GM12878 (cell line): ENCODE results near the gene CNOT3. TPM values are rescaled to one million over a fixed set of nuclear protein-coding genes. Genes with fewer than 3 reads are reported as not detected.

ENCODE experiments used
- ATAC-seq: fragments of 200-7000 bp; cut with Tn5 transposase; 3 replicates; pipeline ENCODE4 v1.9.1; 2020; ENCODE audit warnings: mild to moderate bottlenecking, moderate library complexity
- BruUV-seq: library from RNA; stranded (reverse); fragments of 400-500 nt; replicated peaks from 2 replicates; lab custom pipeline; 2021; lab: Mats Ljungman, UMichigan
- CTCF ChIA-PET: fragments of 300-600 bp; sonication (Branson Sonifier 250); formaldehyde crosslinking; extraction: SDS; loops from one replicate; lab custom pipeline; 2021; ENCODE audit warnings: inconsistent platforms; lab: Yijun Ruan, JAX
- POLR2A ChIA-PET: fragments of 350-600 bp; formaldehyde crosslinking; extraction: SDS; loops from one replicate; lab custom pipeline; 2021; ENCODE audit warnings: inconsistent platforms; lab: Charles Lee
- RAD21 ChIA-PET: fragments of 300-600 bp; sonication (Branson Sonifier 250); formaldehyde crosslinking; loops from one replicate; lab custom pipeline; 2023; ENCODE audit warnings: antibody characterized with exemption; ENCODE audit not compliant: unreplicated experiment; lab: Charles Lee
- SMC1A ChIA-PET: fragments of 300-600 bp; sonication (Branson Sonifier 250); formaldehyde crosslinking; loops from one replicate; lab custom pipeline; 2023; ENCODE audit not compliant: unreplicated experiment, uncharacterized antibody; lab: Charles Lee
- DNase-seq: peaks from one replicate; pipeline ENCODE4 v3.0.0-alpha.2; 2011; ENCODE audit warnings: low read depth, low spot score
- FAIRE-seq: peaks from 3 replicates; lab custom pipeline; 2011; peaks lifted over from hg19 to GRCh38; lab: Jason Lieb, UNC
- H2AFZ ChIP-seq: 2 replicates; pipeline ENCODE4 v1.6.0; 2011; ENCODE audit warnings: low read depth, low read length, control low read depth; ENCODE audit not compliant: control insufficient read depth
- H3K27ac ChIP-seq: 2 replicates; pipeline ENCODE4 v1.5.1; 2011; ENCODE audit warnings: control low read depth; ENCODE audit not compliant: control insufficient read depth, insufficient read depth
- H3K27me3 ChIP-seq, 2 experiments: replicated peaks in 1 of 2; 2 replicates each; pipeline versions ENCODE4 v1.6.0 to v1.6.1; 2011; ENCODE audit warnings: low read length in 1 of 2; ENCODE audit not compliant: control insufficient read depth in 2 of 2, insufficient read depth in 2 of 2
- H3K36me3 ChIP-seq, 2 experiments: 2 replicates each; pipeline ENCODE4 v1.5.1; 2011; ENCODE audit warnings: low read length in 1 of 2; ENCODE audit not compliant: control insufficient read depth in 2 of 2, insufficient read depth in 2 of 2
- H3K4me1 ChIP-seq: 2 replicates; pipeline ENCODE4 v1.6.1; 2011; ENCODE audit warnings: mild to moderate bottlenecking, low read length, moderate library complexity, mixed read lengths; ENCODE audit not compliant: control insufficient read depth, insufficient read depth
- H3K4me2 ChIP-seq: 2 replicates; pipeline ENCODE4 v1.6.0; 2011; ENCODE audit warnings: control low read depth; ENCODE audit not compliant: control insufficient read depth, insufficient read depth
- H3K4me3 ChIP-seq: fragments of 200-600 bp; sonication (generic); 2 replicates; pipeline ENCODE4 v1.5.1; 2016
- H3K79me2 ChIP-seq: 2 replicates; pipeline ENCODE4 v1.6.0; 2011; ENCODE audit warnings: low read length; ENCODE audit not compliant: control insufficient read depth, insufficient read depth
- H3K9ac ChIP-seq: 2 replicates; pipeline ENCODE4 v1.8.0; 2011; ENCODE audit warnings: low read length, control low read depth, mixed read lengths; ENCODE audit not compliant: control insufficient read depth, insufficient read depth
- H3K9me3 ChIP-seq: replicated peaks from 3 replicates; pipeline ENCODE4 v1.5.1; 2011; ENCODE audit warnings: mild to moderate bottlenecking, low read length; ENCODE audit not compliant: control insufficient read depth, insufficient read depth
- H4K20me1 ChIP-seq: 2 replicates; pipeline ENCODE4 v1.6.0; 2011; ENCODE audit not compliant: control insufficient read depth, insufficient read depth
- ASH2L ChIP-seq: fragments of 300-600, 200-600 bp; sonication (generic); IDR thresholded peaks from 2 replicates; pipeline ENCODE4 v1.6.1; 2017; ENCODE audit warnings: low read depth, mild to moderate bottlenecking, borderline replicate concordance
- CBX3 ChIP-seq: fragments of 200-600 bp; sonication (generic); IDR thresholded peaks from 2 replicates; pipeline ENCODE4 v1.6.1; 2016; ENCODE audit warnings: low read depth, borderline replicate concordance
- POLR2A ChIP-seq: IDR thresholded peaks from 2 replicates; pipeline ENCODE4 v1.6.1; 2011; ENCODE audit warnings: low read depth, mild to moderate bottlenecking, low read length
- WGBS: methylation state at CpG from one replicate; pipeline ENCODE4 v1.1.6; 2016; ENCODE audit warnings: low lambda C conversion rate; ENCODE audit not compliant: insufficient replicate concordance, insufficient coverage; ENCODE audit errors: missing lambda C conversion rate; 5-methylcytosine and 5-hydroxymethylcytosine counted together
- in situ Hi-C: fragments of 300-500 bp; cut with MboI; formaldehyde crosslinking; loops from 9 replicates; pipeline ENCODE4 v1.14.3; 2018; ENCODE audit warnings: mixed read lengths
- intact Hi-C: fragments of 100-400 bp; cut with micrococcal nuclease; formaldehyde crosslinking; loops from one replicate; pipeline ENCODE4 v1.14.2; 2022; ENCODE audit not compliant: unreplicated experiment
- polyA plus RNA-seq, 11 experiments: library from polyadenylated mRNA; depleted of rRNA in 4 of 11; unstranded in 6 of 11; stranded (reverse) in 5 of 11; fragments of >200 nt; fragmentation: Nextera tagmentation in 4 of 11; fragmentation: Illumina TruSeq in 1 of 11; extraction: Ambion mirVana in 4 of 11; extraction: Trizol in 1 of 11; gene quantifications; 1 replicate in 1 of 11; 2 replicates in 10 of 11; pipeline versions ENCODE4 v1.2.1 to v1.2.3, GENCODE V29; 2011 to 2016; ENCODE audit warnings: inconsistent platforms in 2 of 11, missing spikeins in 2 of 11, low read depth in 1 of 11
- total RNA-seq, 4 experiments: library from RNA; depleted of rRNA in 3 of 4; stranded (reverse); fragments of >200 nt in 3 of 4; fragmentation: Illumina TruSeq in 1 of 4; extraction: Trizol in 1 of 4; gene quantifications; 2 replicates each; pipeline versions ENCODE4 v1.2.1 to v1.2.3, GENCODE V29; 2013 to 2021
- TF ChIP-seq, protein P1 (sequence below): IDR thresholded peaks from 2 replicates; pipeline ENCODE4 v1.6.1; 2011; ENCODE audit warnings: low read depth, mild to moderate bottlenecking, low read length, moderate library complexity, borderline replicate concordance; ENCODE audit errors: extremely low read depth
- TF ChIP-seq, protein P2 (sequence below): fragments of 450-650 bp; IDR thresholded peaks from 2 replicates; pipeline ENCODE4 v1.6.1; 2017; ENCODE audit warnings: mild to moderate bottlenecking, moderate library complexity
- TF ChIP-seq, protein P3 (sequence below): fragments of 450-650 bp; IDR thresholded peaks from 2 replicates; pipeline ENCODE4 v1.6.1; 2017; ENCODE audit warnings: mild to moderate bottlenecking, moderate library complexity

The CNOT3 gene
- total and polyA plus RNA-seq, 10 of the 15 experiments (the other 5 are each of a cell fraction or from before 2014, with no cell fraction given) = 0.14 to 45.1 (median 14.0) TPM

DNA sequence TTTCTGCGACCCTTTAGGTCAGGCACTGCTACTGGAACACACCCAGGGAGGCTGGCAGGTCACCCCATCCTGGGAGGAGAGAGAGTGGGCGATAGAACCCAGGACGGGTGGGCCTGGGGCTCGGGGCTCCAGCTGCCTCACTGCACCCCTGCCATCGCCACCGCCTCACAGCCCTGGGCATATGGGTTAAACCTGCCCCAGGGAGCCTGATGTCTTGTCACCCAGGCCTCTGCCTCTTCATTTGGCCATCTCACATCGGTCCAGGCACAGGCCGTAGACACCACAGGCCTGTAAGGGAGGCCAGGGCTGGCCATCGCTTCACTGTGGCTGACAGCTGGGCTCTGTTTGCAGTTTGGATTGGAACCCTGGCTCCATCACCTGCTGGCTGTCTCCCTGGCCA lies 11.8 kb upstream of the CNOT3 start:
- no peaks in the 10 kb centered on the region for H3K9me3 ChIP-seq
- no peak overlapping the region for H3K4me2 ChIP-seq
- ChIA-PET POLR2A (no interaction called here), CTCF (no interaction called here)
- in situ Hi-C loops = loop anchor here (25.0 kb wide), 1 partner anchor 1537 kb away; the partner anchor contains the start of gene U2AF2
- no peak for DNase-seq
- no peak overlapping the region for H3K27ac ChIP-seq
- intact Hi-C loops = no loop called here
- no peak overlapping the region for H3K4me3 ChIP-seq
- no peaks in the 10 kb centered on the region for H4K20me1 ChIP-seq
- H3K4me1 ChIP-seq = no peaks in the 10 kb centered on the region
- 88% methylated on average over 9 of the region's 9 CpGs for WGBS
- no peak for FAIRE-seq
- TF ChIP-seq ASH2L (no peak), POLR2A (peak; percentile 19; the same call in 1 of the 2 replicates), CBX3 (no peak)
- TF ChIP-seq, protein P1, sequence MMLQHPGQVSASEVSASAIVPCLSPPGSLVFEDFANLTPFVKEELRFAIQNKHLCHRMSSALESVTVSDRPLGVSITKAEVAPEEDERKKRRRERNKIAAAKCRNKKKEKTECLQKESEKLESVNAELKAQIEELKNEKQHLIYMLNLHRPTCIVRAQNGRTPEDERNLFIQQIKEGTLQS = no peak
- TF ChIP-seq, protein P2, sequence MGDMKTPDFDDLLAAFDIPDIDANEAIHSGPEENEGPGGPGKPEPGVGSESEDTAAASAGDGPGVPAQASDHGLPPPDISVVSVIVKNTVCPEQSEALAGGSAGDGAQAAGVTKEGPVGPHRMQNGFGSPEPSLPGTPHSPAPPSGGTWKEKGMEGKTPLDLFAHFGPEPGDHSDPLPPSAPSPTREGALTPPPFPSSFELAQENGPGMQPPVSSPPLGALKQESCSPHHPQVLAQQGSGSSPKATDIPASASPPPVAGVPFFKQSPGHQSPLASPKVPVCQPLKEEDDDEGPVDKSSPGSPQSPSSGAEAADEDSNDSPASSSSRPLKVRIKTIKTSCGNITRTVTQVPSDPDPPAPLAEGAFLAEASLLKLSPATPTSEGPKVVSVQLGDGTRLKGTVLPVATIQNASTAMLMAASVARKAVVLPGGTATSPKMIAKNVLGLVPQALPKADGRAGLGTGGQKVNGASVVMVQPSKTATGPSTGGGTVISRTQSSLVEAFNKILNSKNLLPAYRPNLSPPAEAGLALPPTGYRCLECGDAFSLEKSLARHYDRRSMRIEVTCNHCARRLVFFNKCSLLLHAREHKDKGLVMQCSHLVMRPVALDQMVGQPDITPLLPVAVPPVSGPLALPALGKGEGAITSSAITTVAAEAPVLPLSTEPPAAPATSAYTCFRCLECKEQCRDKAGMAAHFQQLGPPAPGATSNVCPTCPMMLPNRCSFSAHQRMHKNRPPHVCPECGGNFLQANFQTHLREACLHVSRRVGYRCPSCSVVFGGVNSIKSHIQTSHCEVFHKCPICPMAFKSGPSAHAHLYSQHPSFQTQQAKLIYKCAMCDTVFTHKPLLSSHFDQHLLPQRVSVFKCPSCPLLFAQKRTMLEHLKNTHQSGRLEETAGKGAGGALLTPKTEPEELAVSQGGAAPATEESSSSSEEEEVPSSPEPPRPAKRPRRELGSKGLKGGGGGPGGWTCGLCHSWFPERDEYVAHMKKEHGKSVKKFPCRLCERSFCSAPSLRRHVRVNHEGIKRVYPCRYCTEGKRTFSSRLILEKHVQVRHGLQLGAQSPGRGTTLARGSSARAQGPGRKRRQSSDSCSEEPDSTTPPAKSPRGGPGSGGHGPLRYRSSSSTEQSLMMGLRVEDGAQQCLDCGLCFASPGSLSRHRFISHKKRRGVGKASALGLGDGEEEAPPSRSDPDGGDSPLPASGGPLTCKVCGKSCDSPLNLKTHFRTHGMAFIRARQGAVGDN = no peak
- TF ChIP-seq, protein P3, sequence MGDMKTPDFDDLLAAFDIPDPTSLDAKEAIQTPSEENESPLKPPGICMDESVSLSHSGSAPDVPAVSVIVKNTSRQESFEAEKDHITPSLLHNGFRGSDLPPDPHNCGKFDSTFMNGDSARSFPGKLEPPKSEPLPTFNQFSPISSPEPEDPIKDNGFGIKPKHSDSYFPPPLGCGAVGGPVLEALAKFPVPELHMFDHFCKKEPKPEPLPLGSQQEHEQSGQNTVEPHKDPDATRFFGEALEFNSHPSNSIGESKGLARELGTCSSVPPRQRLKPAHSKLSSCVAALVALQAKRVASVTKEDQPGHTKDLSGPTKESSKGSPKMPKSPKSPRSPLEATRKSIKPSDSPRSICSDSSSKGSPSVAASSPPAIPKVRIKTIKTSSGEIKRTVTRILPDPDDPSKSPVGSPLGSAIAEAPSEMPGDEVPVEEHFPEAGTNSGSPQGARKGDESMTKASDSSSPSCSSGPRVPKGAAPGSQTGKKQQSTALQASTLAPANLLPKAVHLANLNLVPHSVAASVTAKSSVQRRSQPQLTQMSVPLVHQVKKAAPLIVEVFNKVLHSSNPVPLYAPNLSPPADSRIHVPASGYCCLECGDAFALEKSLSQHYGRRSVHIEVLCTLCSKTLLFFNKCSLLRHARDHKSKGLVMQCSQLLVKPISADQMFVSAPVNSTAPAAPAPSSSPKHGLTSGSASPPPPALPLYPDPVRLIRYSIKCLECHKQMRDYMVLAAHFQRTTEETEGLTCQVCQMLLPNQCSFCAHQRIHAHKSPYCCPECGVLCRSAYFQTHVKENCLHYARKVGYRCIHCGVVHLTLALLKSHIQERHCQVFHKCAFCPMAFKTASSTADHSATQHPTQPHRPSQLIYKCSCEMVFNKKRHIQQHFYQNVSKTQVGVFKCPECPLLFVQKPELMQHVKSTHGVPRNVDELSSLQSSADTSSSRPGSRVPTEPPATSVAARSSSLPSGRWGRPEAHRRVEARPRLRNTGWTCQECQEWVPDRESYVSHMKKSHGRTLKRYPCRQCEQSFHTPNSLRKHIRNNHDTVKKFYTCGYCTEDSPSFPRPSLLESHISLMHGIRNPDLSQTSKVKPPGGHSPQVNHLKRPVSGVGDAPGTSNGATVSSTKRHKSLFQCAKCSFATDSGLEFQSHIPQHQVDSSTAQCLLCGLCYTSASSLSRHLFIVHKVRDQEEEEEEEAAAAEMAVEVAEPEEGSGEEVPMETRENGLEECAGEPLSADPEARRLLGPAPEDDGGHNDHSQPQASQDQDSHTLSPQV = no peak
- TF ChIP-seq, all 136 proteins: peak for 1
- no TSS peak for BruUV-seq
- ChIA-PET RAD21 (no interaction called here), SMC1A (no interaction called here)
- ATAC-seq = no peak
- H2AFZ ChIP-seq = no peak overlapping the region
- H3K27me3 ChIP-seq = no peaks in the 10 kb centered on the region
- no peak overlapping the region for H3K9ac ChIP-seq
- H3K36me3 ChIP-seq = peaks cover 0 to 31% of the 10 kb centered on the region in 2 experiments; a peak in 3 of 4 replicates
- H3K79me2 ChIP-seq = no peaks in the 10 kb centered on the region
